ENCODE results near the gene CDC6.

CDC6 gene

GRCh38 chr17:40322358-40323315 is 35.0 kb downstream of the CDC6 start:
- H3K36me3 ChIP-seq (ENCODE audit: insufficient read depth, low read length), result no peaks in the 10 kb centered on the region
- H3K9me3 ChIP-seq (ENCODE audit: insufficient read depth, low read depth, low read length), result no peaks in the 10 kb centered on the region
- no peaks in the 10 kb centered on the region for H3K9me2 ChIP-seq (replicated peaks; ENCODE audit: low read depth, low read length)
- H3K27me3 ChIP-seq (ENCODE audit: insufficient read depth, low read length, poor library complexity, severe bottlenecking), result no peaks in the 10 kb centered on the region
- no peak overlapping the region for H2AFZ ChIP-seq (ENCODE audit: low read length)
- no peak for TF ChIP-seq CTCF (conservative IDR thresholded peaks at IDR 0.05; ENCODE audit: low read length)
- no peaks in the 10 kb centered on the region for H3F3A ChIP-seq (ENCODE audit: low read depth)
- peak overlapping the region; percentile 82 for H3K9ac ChIP-seq (ENCODE audit: low read depth, low read length, poor library complexity, severe bottlenecking)
- H3K4me3 ChIP-seq (ENCODE audit: low read length, poor library complexity, severe bottlenecking), result peak overlapping the region; percentile 95
- H3K4me1 ChIP-seq (ENCODE audit: insufficient read depth, low read length, poor library complexity, severe bottlenecking), result peaks cover 86% of the 10 kb centered on the region
- peak overlapping the region; percentile 97 for H3K4me2 ChIP-seq (ENCODE audit: low read depth, low read length, poor library complexity, severe bottlenecking)
- peaks cover 44% of the 10 kb centered on the region for H4K20me1 ChIP-seq (ENCODE audit: insufficient read depth, low read length, poor library complexity, severe bottlenecking)
- peaks cover 87% of the 10 kb centered on the region for H3K79me2 ChIP-seq (ENCODE audit: insufficient read depth, low read length)

GRCh38 chr17:40323391-40324381 is 36.0 kb downstream of the CDC6 start:
- Histone ChIP-seq H4K20me1 (ENCODE audit: insufficient read depth, low read length, poor library complexity, severe bottlenecking) (peaks cover 48% of the 10 kb centered on the region), H3K4me3 (ENCODE audit: low read length, poor library complexity, severe bottlenecking) (peak overlapping the region; percentile 95)

More at GRCh38 chr17:40323391-40324381, 36.0 kb downstream of the CDC6 start:
- Histone ChIP-seq H3K79me2 (ENCODE audit: insufficient read depth, low read length) (peaks cover 91% of the 10 kb centered on the region), H3K9me2 (replicated peaks; ENCODE audit: low read depth, low read length) (no peaks in the 10 kb centered on the region), H3K9me3 (ENCODE audit: insufficient read depth, low read depth, low read length) (no peaks in the 10 kb centered on the region), H3K36me3 (ENCODE audit: insufficient read depth, low read length) (no peaks in the 10 kb centered on the region), H3K9ac (ENCODE audit: low read depth, low read length, poor library complexity, severe bottlenecking) (peak overlapping the region; percentile 82), H3K27me3 (ENCODE audit: insufficient read depth, low read length, poor library complexity, severe bottlenecking) (no peaks in the 10 kb centered on the region), H3K4me1 (ENCODE audit: insufficient read depth, low read length, poor library complexity, severe bottlenecking) (peaks cover 87% of the 10 kb centered on the region), H2AFZ (ENCODE audit: low read length) (no peak overlapping the region), H3K4me2 (ENCODE audit: low read depth, low read length, poor library complexity, severe bottlenecking) (peak overlapping the region; percentile 97), H3F3A (ENCODE audit: low read depth) (no peaks in the 10 kb centered on the region)
- no peak for TF ChIP-seq CTCF (conservative IDR thresholded peaks at IDR 0.05; ENCODE audit: low read length)
- TF ChIP-seq EZH2phosphoT487 (IDR thresholded peaks at IDR 0.05; ENCODE audit: borderline replicate concordance), result no peak
